Measurements from ENCODE around the gene SEC31A. TPM values are rescaled to one million over a fixed set of nuclear protein-coding genes. Genes with fewer than 3 reads are reported as not detected.
"Not testable (repeated sequence)": the region's sequence is repeated elsewhere in the genome, so short reads cannot be mapped to it uniquely, and the experiment has no call there.

SEC31A gene
- 271 and 370 TPM in 2 replicates for total RNA-seq
- 221 TPM for polyA plus RNA-seq (2012)

GRCh38 chr4:82890901-82891706, at the start of gene SEC31A:
TSS of gene SEC31A (minus strand) at chr4:82891153. CDS start at chr4:82881936, 9,217 bp downstream.
- peak; percentile 96 for DNase-seq (ENCODE audit: low read depth)

GRCh38 chr4:82939414-82939813, 48.5 kb upstream of the SEC31A start:
- DNase-seq (ENCODE audit: low read depth) = no peak

- no peak for DNase-seq (ENCODE audit: low read depth)
Observed at GRCh38 chr4:82934441-82934840, 43.5 kb upstream of the SEC31A start.

- DNase-seq (ENCODE audit: low read depth) = peak; percentile 3
Observed at GRCh38 chr4:82930848-82931755, 40.1 kb upstream of the SEC31A start.

GRCh38 chr4:82921795-82922194, 30.8 kb upstream of the SEC31A start:
- DNase-seq (ENCODE audit: low read depth) = no peak

DNA sequence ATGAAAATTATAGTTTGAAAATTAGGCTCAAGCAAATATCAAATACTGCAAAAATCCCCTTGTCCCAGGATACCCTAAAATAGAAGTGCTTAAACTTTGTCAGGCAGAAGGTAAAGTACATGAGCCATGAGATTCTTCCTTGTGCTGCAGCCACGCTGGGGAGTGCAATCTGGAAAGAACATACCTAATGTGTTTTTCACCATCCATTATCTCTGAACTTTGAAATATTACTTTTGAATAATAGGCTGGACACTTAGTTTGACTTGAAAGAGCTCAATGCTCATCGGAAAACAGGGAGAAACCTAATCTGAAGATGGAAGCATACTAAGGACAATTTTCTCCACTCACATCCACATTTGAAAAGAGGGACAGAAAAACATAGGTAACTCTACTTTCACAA, 28.4 kb upstream of the SEC31A start:
- DNase-seq (ENCODE audit: low read depth) = no peak

DNA sequence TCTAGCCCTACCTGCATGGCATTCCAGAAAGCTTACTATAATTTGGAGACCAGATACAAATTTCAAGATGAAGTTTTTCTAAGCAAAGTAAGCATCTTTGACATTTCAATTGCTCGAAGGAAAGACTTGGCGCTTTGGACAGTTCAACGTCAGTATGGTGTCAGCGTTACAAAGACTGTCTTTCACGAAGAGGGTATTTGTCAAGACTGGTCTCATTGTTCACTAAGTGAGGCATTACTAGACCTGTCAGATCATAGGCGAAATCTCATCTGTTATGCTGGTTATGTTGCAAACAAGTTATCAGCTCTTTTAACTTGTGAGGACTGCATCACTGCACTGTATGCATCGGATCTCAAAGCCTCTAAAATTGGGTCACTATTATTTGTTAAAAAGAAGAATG, 27.1 kb upstream of the SEC31A start:
- no peak for DNase-seq (ENCODE audit: low read depth)

- DNase-seq (ENCODE audit: low read depth) = not testable (repeated sequence)
Observed at GRCh38 chr4:82913968-82914367, 23.0 kb upstream of the SEC31A start.

DNA sequence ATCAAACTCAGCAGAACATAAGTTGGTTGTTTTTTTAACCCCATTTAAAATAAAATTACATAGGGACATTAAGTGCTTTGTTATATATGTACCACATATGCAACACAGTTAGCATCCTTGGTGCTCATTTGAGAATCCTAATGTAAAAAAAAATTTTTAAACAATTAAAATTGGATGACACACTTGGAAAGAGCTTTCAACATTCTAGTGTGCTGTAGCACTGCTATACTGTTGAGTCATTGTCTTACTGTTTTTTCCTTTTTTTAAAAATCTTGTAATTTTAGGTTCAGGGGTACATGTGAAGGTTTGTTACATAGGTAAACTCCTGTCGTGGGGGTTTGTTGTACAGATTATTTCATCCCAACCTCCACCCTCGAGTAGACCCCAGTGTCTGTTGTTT, 22.4 kb upstream of the SEC31A start:
- no peak for DNase-seq (ENCODE audit: low read depth)

DNA sequence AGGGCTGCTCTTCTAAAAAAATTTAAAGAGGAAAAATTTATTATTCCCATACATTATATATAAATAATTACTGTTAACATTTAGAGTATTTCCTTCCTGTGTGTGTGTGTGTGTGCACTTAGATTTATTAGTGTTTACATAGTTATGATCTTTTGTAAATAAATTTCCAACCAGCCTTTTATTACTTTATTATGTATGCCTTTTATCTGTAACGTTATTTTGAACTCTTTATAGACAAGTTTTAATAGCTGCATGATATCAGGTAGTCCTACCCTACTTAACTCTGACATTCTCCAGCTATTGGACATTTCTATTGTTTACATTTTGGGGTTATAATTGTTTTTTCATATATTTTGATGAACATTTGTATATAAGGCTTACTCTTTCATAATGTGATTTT, 18.4 kb upstream of the SEC31A start:
- DNase-seq (ENCODE audit: low read depth) = no peak

- DNase-seq (ENCODE audit: low read depth) = no peak
Observed at GRCh38 chr4:82906469-82906868, 15.5 kb upstream of the SEC31A start.

- no peak for DNase-seq (ENCODE audit: low read depth)
Observed at GRCh38 chr4:82905205-82905604, 14.3 kb upstream of the SEC31A start.

GRCh38 chr4:82903737-82904136, 12.8 kb upstream of the SEC31A start:
- DNase-seq (ENCODE audit: low read depth) = no peak

GRCh38 chr4:82901183-82901718, 10.3 kb upstream of the SEC31A start:
- DNase-seq (ENCODE audit: low read depth) = no peak

- peak; percentile 100 for DNase-seq (ENCODE audit: low read depth)
Observed at GRCh38 chr4:82900411-82901182, 9.6 kb upstream of the SEC31A start, which contains the start of gene THAP9. TSS of gene THAP9 (plus strand) at chr4:82900735. CDS start at chr4:82900803, 68 bp downstream.

GRCh38 chr4:82900066-82900410, 9.1 kb upstream of the SEC31A start:
- DNase-seq (ENCODE audit: low read depth) = no peak

DNA sequence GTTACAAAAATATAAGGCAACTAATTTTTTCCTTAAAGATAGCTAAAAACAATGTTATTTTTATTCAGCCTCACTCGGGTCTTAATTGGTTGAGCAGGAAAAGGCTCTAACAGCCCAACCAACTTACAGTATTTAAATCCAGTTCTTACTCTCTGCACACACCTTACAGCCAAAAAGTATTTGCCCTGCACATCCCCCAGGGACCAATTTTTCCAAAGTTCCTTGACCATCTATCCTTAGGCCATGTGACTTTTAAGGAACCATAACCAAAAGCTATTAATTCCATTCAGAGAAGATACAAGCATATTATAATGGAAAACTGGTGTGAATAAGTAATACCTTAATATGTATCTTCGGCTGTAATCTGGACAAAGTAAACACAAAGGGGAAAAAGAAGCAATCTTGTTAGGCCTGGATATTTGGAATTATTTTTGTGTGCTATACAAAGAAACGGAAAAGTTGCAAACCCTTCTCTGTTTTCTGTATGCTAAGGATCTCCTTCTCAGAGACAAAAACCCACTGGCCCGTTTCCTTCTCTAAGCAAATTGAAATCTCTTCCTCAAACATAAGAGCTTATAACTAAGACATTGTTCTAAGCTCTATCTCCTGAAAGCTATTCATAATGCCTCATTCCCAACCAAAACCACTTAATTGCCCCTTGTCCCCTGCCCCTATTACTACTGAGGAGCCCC, 8.6 kb upstream of the SEC31A start:
- no peak for DNase-seq (ENCODE audit: low read depth)

GRCh38 chr4:82898322-82899243, 7.6 kb upstream of the SEC31A start:
- peak; percentile 68 for DNase-seq (ENCODE audit: low read depth)

GRCh38 chr4:82896755-82897154, 5.8 kb upstream of the SEC31A start:
- no peak for DNase-seq (ENCODE audit: low read depth)
